HG03108 (cell line): Measurements from ENCODE around the gene ASNSD1.

Experiments used
- ATAC-seq: cut with Tn5 transposase; IDR thresholded peaks from one replicate; pipeline ENCODE4 v1.9.1; 2021; ENCODE audit warnings: moderate library complexity; ENCODE audit not compliant: unreplicated experiment

Gene ASNSD1

GRCh38 chr2:189661148-189661956 lies at the start of gene ASNSD1:
Gene ASNSD1 (plus strand): TSS chr2:189661459. CDS start chr2:189666133, 4,674 bp downstream.
- peak; percentile 90 for ATAC-seq

DNA sequence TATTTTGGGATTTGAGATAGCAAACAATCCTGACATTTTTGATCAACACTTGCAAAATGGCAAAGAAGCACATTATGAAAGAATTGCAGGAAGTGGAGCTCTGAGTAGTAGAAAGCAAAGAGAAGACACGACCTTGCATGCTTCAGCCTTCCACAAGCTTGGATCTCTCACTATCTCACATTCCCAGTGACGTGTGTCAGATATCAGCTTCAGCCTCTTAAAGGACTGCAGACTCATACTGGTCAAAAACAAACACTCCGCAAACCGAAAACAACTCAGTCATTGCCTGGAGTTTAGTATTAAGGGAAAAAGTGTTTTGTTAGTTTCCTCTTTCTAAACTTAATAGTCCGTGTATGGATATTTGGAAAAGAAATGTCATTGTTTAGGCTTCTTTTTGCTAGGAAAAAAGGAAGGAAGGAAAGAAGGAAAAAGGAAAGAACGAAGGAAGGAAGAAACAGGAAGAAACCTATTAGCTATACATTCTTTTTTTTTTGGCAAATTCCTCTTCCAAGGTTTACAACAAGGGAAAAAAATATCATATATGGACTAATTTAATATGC lies 48.1 kb upstream of the ASNSD1 start:
- no peak for ATAC-seq

DNA sequence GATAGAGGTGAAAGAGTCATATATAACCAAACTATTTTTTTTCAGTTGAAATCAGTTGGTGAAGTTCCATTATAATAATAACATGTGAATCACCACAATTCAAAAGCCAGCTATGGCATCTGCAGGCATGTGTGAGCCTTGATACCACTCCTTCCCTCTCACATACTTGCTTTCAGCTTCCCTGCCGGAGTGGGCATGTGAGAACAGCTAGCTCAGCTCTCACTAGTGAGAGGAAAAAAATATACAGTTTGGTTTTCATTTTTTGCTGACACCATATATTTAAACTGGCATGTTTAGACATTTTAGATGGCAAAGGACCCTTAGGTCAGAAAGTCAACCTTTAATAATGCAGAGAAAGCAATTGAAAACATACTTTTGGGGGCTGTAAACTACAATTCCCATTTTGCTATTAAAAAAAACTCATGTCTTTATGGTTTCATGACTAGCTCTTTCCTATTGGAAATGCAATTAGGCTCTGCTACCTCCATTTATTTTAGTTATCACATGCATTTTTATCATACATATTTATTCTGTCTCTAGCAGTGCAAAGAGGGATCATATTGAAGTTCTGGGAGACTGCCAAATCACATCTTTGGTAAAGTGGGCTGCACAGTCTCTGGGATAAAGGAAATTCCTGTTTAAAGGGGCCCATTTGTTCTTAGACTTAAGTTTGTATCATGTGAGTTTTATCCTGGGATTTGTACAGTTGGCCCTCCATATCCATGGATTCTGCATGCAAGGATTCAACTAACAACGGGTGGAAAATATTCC lies 47.4 kb upstream of the ASNSD1 start:
- ATAC-seq = no peak

GRCh38 chr2:189614585-189614984 lies 46.7 kb upstream of the ASNSD1 start:
- ATAC-seq = no peak

DNA sequence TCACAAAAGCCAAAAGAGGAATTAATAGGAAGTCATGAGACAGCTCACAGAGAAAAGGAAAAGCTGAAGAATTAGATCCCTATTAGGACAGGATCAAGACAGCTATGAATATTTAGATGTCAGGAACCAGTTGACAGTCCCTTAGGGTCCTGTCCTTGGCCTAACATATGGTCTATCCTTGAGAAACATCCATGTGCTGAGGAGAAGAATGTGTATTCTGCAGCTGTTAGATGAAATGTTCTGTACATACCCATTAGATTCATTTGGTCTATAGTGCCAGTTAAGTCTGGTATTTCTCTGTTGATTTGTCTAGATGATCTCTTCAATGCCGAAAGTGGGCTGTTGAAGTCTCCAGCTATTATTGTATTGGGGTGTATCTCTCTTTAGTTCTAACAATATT lies 43.1 kb upstream of the ASNSD1 start:
- no peak for ATAC-seq

GRCh38 chr2:189621781-189622180 lies 39.5 kb upstream of the ASNSD1 start:
- no peak for ATAC-seq

GRCh38 chr2:189623049-189623448 lies 38.2 kb upstream of the ASNSD1 start:
- ATAC-seq = no peak

GRCh38 chr2:189624648-189625355 lies 36.5 kb upstream of the ASNSD1 start:
- ATAC-seq = no peak

- ATAC-seq = no peak
These were observed 35.6 kb upstream of the ASNSD1 start for GRCh38 chr2:189625636-189626035.

GRCh38 chr2:189627789-189628188 lies 33.5 kb upstream of the ASNSD1 start:
- ATAC-seq = no peak

DNA sequence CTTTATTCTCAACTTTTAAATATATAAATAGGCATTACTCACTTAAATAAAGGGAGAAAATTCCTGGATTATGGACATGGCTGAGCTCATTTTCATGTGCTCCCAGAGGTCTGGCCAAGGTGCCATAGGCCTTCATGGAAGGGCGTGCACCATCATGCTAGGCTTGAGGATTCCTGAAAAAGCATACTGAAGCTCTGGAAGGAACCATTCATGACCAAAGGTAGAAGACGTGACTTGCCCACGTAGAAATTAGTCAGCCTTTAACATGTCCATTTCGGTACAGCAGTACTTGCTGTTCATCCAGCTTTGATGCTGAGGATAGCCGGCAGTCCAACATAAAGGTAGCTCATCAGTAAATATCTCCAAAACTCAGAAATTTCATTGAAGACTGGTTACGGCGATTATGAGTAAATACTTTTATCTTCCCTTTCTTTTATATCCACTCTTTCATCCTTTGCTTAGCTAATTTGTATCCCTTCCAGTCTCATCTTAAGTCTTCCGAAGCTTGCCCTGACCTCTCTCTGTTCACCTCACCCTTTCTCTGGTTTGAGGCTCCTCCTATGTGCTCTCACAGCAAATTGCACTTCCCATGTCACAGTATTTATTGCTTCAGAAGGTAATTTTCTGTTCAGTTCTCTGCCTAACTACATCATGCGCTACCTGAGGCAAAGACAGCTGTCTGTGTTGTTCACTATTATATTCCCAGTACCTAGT lies 32.3 kb upstream of the ASNSD1 start:
- ATAC-seq = no peak

DNA sequence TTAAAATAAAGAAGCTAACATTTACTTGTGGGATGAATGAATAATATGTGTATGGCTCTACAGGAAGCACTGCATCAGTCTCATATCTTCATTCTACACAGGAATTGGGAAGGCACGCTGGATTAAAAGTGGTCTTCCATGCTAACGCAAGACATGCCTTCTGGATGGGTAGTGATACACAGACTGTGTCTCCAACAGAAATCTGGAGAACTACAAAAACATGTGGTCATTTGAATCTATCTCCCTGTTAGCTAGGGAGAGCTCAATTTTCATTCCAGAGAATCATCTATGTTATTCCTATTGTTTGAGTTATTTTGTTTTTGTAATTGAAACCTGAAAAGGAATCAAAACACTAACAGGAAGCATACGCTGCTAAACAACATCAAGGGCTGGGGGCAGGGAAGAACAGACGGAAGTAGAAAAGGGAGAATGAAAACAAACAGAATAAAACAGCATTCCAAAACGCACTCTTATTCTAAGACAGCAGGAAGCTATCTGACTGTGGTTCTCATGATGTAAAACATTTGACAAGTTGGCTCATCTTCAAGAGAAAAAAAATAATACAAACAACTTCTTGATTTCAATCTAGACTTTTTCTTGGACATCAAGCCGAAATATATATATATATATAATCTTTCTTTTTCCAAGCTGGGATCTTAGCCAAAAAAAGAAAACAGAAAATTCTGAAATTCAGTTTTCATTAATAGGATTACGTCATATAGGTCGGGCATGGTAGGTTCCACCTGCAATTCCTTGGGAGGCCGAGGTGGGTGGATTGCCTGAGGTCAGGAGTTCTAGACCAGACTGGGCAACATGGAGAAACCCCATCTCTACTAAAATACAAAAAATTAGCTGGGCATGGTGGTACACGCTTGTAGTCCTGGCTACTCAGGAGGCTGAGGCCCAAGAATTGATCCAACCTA lies 31.5 kb upstream of the ASNSD1 start:
- ATAC-seq = no peak

- no peak for ATAC-seq
These were observed 29.4 kb upstream of the ASNSD1 start for GRCh38 chr2:189631849-189632248.

DNA sequence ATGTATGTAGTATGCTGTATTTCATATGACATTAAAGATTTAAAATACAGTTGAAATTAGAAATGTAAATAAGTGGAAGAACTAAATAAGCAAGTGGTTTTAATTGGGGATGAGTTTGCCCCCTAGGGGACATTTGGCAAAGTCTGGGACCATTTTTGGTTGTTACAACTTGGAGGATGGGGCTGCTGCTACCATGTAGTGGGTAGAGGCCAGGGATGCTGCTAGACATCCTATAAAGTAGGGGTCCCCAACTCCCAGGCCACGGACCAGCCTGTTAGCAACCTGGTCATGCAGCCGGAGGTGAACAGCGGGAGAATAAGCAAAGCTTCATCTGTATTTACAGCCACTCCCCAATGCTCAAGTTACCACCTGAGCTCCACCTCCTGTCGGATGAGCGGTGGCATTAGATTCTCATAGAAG lies 27.9 kb upstream of the ASNSD1 start:
- ATAC-seq = no peak

DNA sequence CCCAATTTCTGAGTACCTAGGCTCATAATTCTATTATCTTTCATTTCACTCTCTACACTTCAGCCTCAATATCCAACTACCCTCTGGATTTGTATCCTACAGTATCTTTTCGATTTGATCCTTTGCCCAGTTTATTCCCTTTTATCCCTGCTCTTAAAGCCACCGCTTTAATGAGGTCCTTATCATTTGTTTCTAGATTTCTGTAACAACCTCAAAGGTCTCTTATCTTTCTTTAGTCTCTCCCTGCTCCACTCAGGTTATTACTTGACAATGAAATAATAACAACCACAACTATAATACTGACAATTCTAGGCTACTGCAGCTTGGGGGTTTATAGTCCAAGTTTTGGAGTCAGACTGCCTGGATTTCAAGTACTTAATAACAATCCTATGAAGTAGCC lies 25.9 kb upstream of the ASNSD1 start:
- ATAC-seq = no peak

DNA sequence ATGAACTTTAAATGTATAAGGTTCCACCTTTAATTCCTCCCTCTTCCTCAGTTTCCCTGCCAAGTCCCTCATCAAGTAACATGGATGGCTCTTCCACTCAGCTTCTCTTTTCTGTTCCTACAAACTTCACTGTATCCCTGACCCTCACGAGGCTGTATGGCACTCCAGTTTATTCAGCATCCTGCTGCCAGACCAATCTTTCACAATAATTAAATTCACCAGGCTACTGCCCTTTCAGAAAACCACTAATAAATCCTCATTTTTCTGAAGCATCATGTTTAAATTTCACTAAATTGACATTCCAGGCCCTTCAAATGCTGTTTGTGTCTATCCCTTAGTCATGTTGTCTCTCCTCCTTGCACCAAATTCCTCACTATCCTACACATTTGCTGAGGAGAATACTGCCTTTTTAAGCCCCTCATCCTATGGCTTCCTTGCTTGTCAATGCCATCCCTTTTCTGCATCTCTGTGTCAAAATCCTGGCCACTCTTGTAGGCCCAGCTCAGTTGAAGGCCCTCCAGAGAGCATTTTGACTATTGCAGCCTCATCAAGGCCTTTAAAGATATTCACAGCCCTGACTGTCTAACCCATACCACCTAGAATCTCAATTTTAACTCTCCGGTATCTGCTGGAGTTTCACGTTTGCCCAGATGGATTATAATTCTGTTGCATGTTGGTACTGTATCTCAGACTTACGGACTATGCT lies 22.8 kb upstream of the ASNSD1 start:
- no peak for ATAC-seq

GRCh38 chr2:189639007-189639609 lies 22.2 kb upstream of the ASNSD1 start:
- ATAC-seq = no peak

DNA sequence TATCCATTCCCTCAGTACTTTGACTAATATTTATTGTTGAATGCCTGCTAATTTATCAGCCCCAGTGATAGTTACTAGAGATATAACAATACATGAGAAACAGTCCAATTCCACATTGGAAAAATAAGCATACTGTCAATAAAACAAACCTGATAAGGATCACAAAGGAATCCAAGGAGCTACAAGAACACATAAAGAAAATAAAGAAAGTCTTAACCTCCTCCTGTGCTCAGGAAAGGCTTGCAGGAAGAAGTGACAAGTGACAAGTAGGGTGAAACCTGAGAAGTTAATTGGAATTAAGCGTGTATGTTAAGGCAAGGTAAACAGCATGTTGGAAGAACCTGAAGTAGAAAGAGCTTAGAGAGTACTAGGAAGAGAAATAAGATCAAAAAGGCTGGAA lies 20.3 kb upstream of the ASNSD1 start:
- ATAC-seq = no peak

DNA sequence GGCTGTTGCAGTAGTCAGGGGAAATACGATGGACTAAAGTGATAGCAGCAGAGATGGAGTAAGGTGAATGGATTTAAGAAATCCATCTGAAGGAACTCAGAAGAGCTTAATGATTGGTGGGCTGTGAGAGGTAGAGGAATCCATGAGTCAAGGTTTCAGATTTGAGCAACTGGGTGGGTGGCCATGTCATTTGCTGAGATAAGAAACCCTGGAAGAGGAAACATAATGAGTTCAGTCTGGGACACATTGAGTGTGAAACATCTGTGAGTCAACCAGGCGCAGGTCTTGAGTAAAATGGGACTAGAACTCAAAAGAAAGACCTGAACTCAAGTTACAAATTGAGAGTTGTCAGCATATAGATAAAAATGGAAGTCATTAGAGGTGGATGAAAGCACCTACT lies 19.7 kb upstream of the ASNSD1 start:
- ATAC-seq = no peak
